Nephron progenitor cell (in vitro differentiated cells): Measurements from ENCODE around the gene HORMAD2.
A peak's percentile ranks its signal among the peaks of the same experiment; 100 is the strongest.

Experiments used
- DNase-seq: peaks from one replicate; pipeline ENCODE4 v3.0.0; 2021
- H3K27ac Mint-ChIP-seq: 2 replicates; pipeline ENCODE4 v1.8.0; 2021; ENCODE audit warnings: mild to moderate bottlenecking, moderate library complexity, mixed read lengths
- H3K27me3 Mint-ChIP-seq: 2 replicates; pipeline ENCODE4 v1.8.0; 2021; ENCODE audit warnings: mild to moderate bottlenecking, low read depth, mixed read lengths; ENCODE audit not compliant: poor library complexity
- H3K36me3 Mint-ChIP-seq: 2 replicates; pipeline ENCODE4 v1.8.0; 2021; ENCODE audit warnings: low read depth, mixed read lengths
- H3K4me1 Mint-ChIP-seq: 2 replicates; pipeline ENCODE4 v1.8.0; 2021; ENCODE audit warnings: mixed read lengths
- H3K4me3 Mint-ChIP-seq: 2 replicates; pipeline ENCODE4 v1.8.0; 2021; ENCODE audit warnings: mild to moderate bottlenecking, moderate library complexity, mixed read lengths
- H3K9me3 Mint-ChIP-seq: 2 replicates; pipeline ENCODE4 v1.8.0; 2021; ENCODE audit warnings: mild to moderate bottlenecking, moderate library complexity, mixed read lengths
- CTCF ChIP-seq: fragments of 200-600 bp; sonication (generic); IDR thresholded peaks from 2 replicates; pipeline ENCODE4 v1.5.0; 2021; ENCODE audit warnings: antibody characterized with exemption

The HORMAD2 gene

GRCh38 chr22:30219668-30220278, 139.5 kb downstream of the HORMAD2 start:
- no peak overlapping the region for H3K27ac Mint-ChIP-seq
- H3K27me3 Mint-ChIP-seq = peaks cover 36% of the 10 kb centered on the region
- no peak for DNase-seq
- no peak for TF ChIP-seq CTCF
- H3K9me3 Mint-ChIP-seq = no peaks in the 10 kb centered on the region
- peaks cover 11% of the 10 kb centered on the region for H3K4me1 Mint-ChIP-seq
- no peak overlapping the region for H3K4me3 Mint-ChIP-seq
- no peaks in the 10 kb centered on the region for H3K36me3 Mint-ChIP-seq

GRCh38 chr22:30220338-30221012, 140.2 kb downstream of the HORMAD2 start:
- Mint-ChIP-seq H3K4me1 (peaks cover 11% of the 10 kb centered on the region), H3K9me3 (peaks cover 4% of the 10 kb centered on the region), H3K27me3 (peaks cover 32% of the 10 kb centered on the region), H3K4me3 (no peak overlapping the region), H3K27ac (peak overlapping the region; percentile 14), H3K36me3 (no peaks in the 10 kb centered on the region)
- DNase-seq = no peak
- no peak for TF ChIP-seq CTCF

GRCh38 chr22:30221121-30221992, 141.1 kb downstream of the HORMAD2 start:
- Mint-ChIP-seq H3K4me1 (peaks cover 11% of the 10 kb centered on the region), H3K27me3 (peaks cover 31% of the 10 kb centered on the region), H3K27ac (no peak overlapping the region), H3K9me3 (peaks cover 4% of the 10 kb centered on the region), H3K36me3 (no peaks in the 10 kb centered on the region), H3K4me3 (no peak overlapping the region)
- no peak for DNase-seq
- TF ChIP-seq CTCF = no peak

GRCh38 chr22:30222321-30222720, 142.1 kb downstream of the HORMAD2 start:
- DNase-seq = no peak
- no peak for TF ChIP-seq CTCF
- Mint-ChIP-seq H3K9me3 (peaks cover 4% of the 10 kb centered on the region), H3K4me1 (peaks cover 11% of the 10 kb centered on the region), H3K27ac (no peak overlapping the region), H3K4me3 (no peak overlapping the region), H3K27me3 (peaks cover 31% of the 10 kb centered on the region), H3K36me3 (no peaks in the 10 kb centered on the region)

GRCh38 chr22:30223303-30223702, 143.0 kb downstream of the HORMAD2 start:
- DNase-seq = no peak
- H3K27me3 Mint-ChIP-seq = peaks cover 29% of the 10 kb centered on the region
- no peaks in the 10 kb centered on the region for H3K36me3 Mint-ChIP-seq
- peaks cover 11% of the 10 kb centered on the region for H3K4me1 Mint-ChIP-seq
- H3K4me3 Mint-ChIP-seq = no peak overlapping the region
- no peak overlapping the region for H3K27ac Mint-ChIP-seq
- no peak for TF ChIP-seq CTCF
- H3K9me3 Mint-ChIP-seq = peaks cover 4% of the 10 kb centered on the region
